Measurements from ENCODE around the gene FAM13A. TPM values are rescaled to one million over a fixed set of nuclear protein-coding genes. Genes with fewer than 3 reads are reported as not detected.

Gene FAM13A
- total and polyA plus RNA-seq, 2 of the 8 experiments (the other 6 are each of a cell fraction or from before 2014, with no cell fraction given), result 7.1 to 16.5 TPM

- H3K14ac ChIP-seq (ENCODE audit: insufficient read length), result no peak overlapping the region
- FAIRE-seq, result no peak
These were observed 268.1 kb downstream of the FAM13A start for GRCh38 chr4:88788895-88789294.

More at GRCh38 chr4:88788895-88789294, 268.1 kb downstream of the FAM13A start:
- no peak for DNase-seq (ENCODE audit: low read depth in 1 of 2, low spot score in 2 of 2)
- no peak overlapping the region for H3K9ac ChIP-seq (replicated peaks in 1 of 4; ENCODE audit: extremely low read depth in 1 of 4, low read depth in 3 of 4, low read length in 3 of 4)
- no peaks in the 10 kb centered on the region for H3K79me2 ChIP-seq (ENCODE audit: control insufficient read depth in 1 of 2, insufficient read depth in 2 of 2, low read length in 2 of 2)
- H3K79me1 ChIP-seq (ENCODE audit: low read depth, low read length), result no peaks in the 10 kb centered on the region; the same call in 1 of the 2 replicates
- H3K23ac ChIP-seq (ENCODE audit: insufficient read length), result no peak overlapping the region
- H3K27ac ChIP-seq (ENCODE audit: low read depth, low read length), result no peak overlapping the region
- CTCF ChIA-PET (ENCODE audit: partially characterized antibody), result interaction anchor here (5.4 kb wide), 1 partner anchor 83 kb away, joined by 32 read pairs; no protein-coding TSS in a partner anchor
- H4K5ac ChIP-seq (ENCODE audit: insufficient read length, low read depth, low read length), result no peak overlapping the region
- H2BK15ac ChIP-seq (ENCODE audit: low read length), result no peak overlapping the region
- POLR2A ChIA-PET (ENCODE audit: partially characterized antibody), result no interaction called here
- no peak overlapping the region for H3K4me2 ChIP-seq (ENCODE audit: insufficient read depth in 1 of 2, low read depth in 2 of 2, low read length in 2 of 2)
- H4K8ac ChIP-seq (ENCODE audit: extremely low read depth, insufficient read depth, low read length), result no peak overlapping the region
- peaks cover 0 to 8% (median 2%) of the 10 kb centered on the region in 4 experiments; a peak in 3 of 8 replicates for H3K36me3 ChIP-seq (ENCODE audit: control insufficient read depth in 2 of 4, insufficient read depth in 4 of 4, low read length in 3 of 4)
- no peak overlapping the region for H2AK5ac ChIP-seq (ENCODE audit: low read depth, low read length)
- peaks cover 0 to 5% (median 0%) of the 10 kb centered on the region in 4 experiments; a peak in 2 of 7 replicates for H3K4me1 ChIP-seq (replicated peaks in 1 of 4; ENCODE audit: control insufficient read depth in 3 of 4, insufficient read depth in 4 of 4, low read length in 3 of 4)
- no peak overlapping the region for H2BK120ac ChIP-seq (replicated peaks; ENCODE audit: low read depth, low read length)
- no peaks in the 10 kb centered on the region for H3K9me3 ChIP-seq (ENCODE audit: insufficient read depth in 2 of 2, low read depth in 1 of 2, low read length in 1 of 2)
- no peak for TF ChIP-seq MAX (IDR thresholded peaks at IDR 0.05)
- no peak for TF ChIP-seq MAFK (IDR thresholded peaks at IDR 0.05; ENCODE audit: low read depth, low read length)
- no peak for TF ChIP-seq GABPA (IDR thresholded peaks at IDR 0.05; ENCODE audit: borderline replicate concordance, insufficient read depth, low read length)
- no peak for TF ChIP-seq EP300 (IDR thresholded peaks at IDR 0.05; ENCODE audit: borderline replicate concordance in 1 of 2, low read depth in 2 of 2, low read length in 2 of 2)
- TF ChIP-seq BCL11A (IDR thresholded peaks at IDR 0.05; ENCODE audit: low read depth in 2 of 2, low read length in 2 of 2), result no peak
- no peak for TF ChIP-seq BRCA1 (IDR thresholded peaks at IDR 0.05; ENCODE audit: low read depth, low read length)
- no peak for TF ChIP-seq USF2 (IDR thresholded peaks at IDR 0.05; ENCODE audit: low read length)
- no peak for TF ChIP-seq RFX5 (IDR thresholded peaks at IDR 0.05; ENCODE audit: borderline replicate concordance, low read depth, low read length)
- no peak for TF ChIP-seq RNF2 (IDR thresholded peaks at IDR 0.05; ENCODE audit: borderline replicate concordance, low read depth, low read length, missing control alignments, poor library complexity, severe bottlenecking)
- no peak for TF ChIP-seq SUZ12 (IDR thresholded peaks at IDR 0.05; ENCODE audit: low read length)
- TF ChIP-seq NANOG (IDR thresholded peaks at IDR 0.05; ENCODE audit: insufficient read depth, low read depth, low read length, poor library complexity, severe bottlenecking), result no peak
- H4K91ac ChIP-seq (replicated peaks; ENCODE audit: insufficient read length, low read length), result no peak overlapping the region
- H4K20me1 ChIP-seq (replicated peaks in 1 of 2; ENCODE audit: control insufficient read depth in 1 of 2, insufficient read depth in 2 of 2, low read length in 2 of 2), result no peaks in the 10 kb centered on the region
- H3K56ac ChIP-seq (replicated peaks; ENCODE audit: insufficient read length, low read depth, low read length), result no peak overlapping the region
- no peak overlapping the region for H2BK12ac ChIP-seq (ENCODE audit: low read depth, low read length)
- H2AFZ ChIP-seq (ENCODE audit: low read length), result no peak overlapping the region
- H3K4me3 ChIP-seq (ENCODE audit: extremely low read depth in 1 of 4, insufficient read depth in 2 of 4, low read depth in 3 of 4, low read length in 4 of 4), result no peak overlapping the region
- no peak overlapping the region for H3K18ac ChIP-seq (ENCODE audit: extremely low read depth, low read length)
- no peak overlapping the region for H2BK20ac ChIP-seq (ENCODE audit: low read length)
- H3K27me3 ChIP-seq (replicated peaks in 1 of 4; ENCODE audit: control insufficient read depth in 3 of 4, extremely low read depth in 1 of 4, insufficient read depth in 3 of 4, low read length in 3 of 4), result no peaks in the 10 kb centered on the region
- no peak overlapping the region for H3K4ac ChIP-seq (replicated peaks; ENCODE audit: insufficient read length, low read depth, low read length)
- H2BK5ac ChIP-seq (ENCODE audit: low read depth, low read length), result no peak overlapping the region
- no peaks in the 10 kb centered on the region for H3K23me2 ChIP-seq (ENCODE audit: low read depth, low read length)

All from H1 (cell line).